WERI-Rb-1 (cell line): ENCODE results near the gene ALKBH2.
A peak's percentile ranks its signal among the peaks of the same experiment; 100 is the strongest.
"Not testable (repeated sequence)": the region's sequence is repeated elsewhere in the genome, so short reads cannot be mapped to it uniquely, and the experiment has no call there.

ENCODE experiments used
- DNase-seq: peaks from one replicate; pipeline ENCODE4 v3.0.0-alpha.2; 2020
- H3K27ac ChIP-seq: fragments of 250-450 bp; sonication (Bioruptor Pico); 2 replicates; pipeline ENCODE4 v1.5.1; 2020; ENCODE audit warnings: mild to moderate bottlenecking, moderate library complexity
- H3K27me3 ChIP-seq: fragments of 250-450 bp; sonication (Bioruptor Pico); 2 replicates; pipeline ENCODE4 v1.5.1; 2021; ENCODE audit warnings: mild to moderate bottlenecking, low read depth, moderate library complexity; ENCODE audit not compliant: insufficient read depth, severe bottlenecking
- H3K36me3 ChIP-seq: fragments of 250-450 bp; sonication (Bioruptor Pico); 2 replicates; pipeline ENCODE4 v1.5.1; 2020; ENCODE audit warnings: mild to moderate bottlenecking, moderate library complexity
- H3K4me3 ChIP-seq: 2 replicates; pipeline ENCODE4 v1.5.1; 2011; ENCODE audit warnings: low read depth, mild to moderate bottlenecking, control low read depth, low read length
- H3K9me3 ChIP-seq: fragments of 250-450 bp; sonication (Bioruptor Pico); 2 replicates; pipeline ENCODE4 v1.5.1; 2021; ENCODE audit warnings: mild to moderate bottlenecking, moderate library complexity; ENCODE audit not compliant: severe bottlenecking
- CTCF ChIP-seq: IDR thresholded peaks from 2 replicates; pipeline ENCODE4 v1.5.1; 2011; ENCODE audit warnings: low read depth, mild to moderate bottlenecking, control low read depth, inconsistent platforms, low read length

The ALKBH2 gene

GRCh38 chr12:109053382-109054123 lies 39.7 kb downstream of the ALKBH2 start:
- peak overlapping the region; percentile 76 for H3K27ac ChIP-seq
- peak; percentile 71 for DNase-seq

GRCh38 chr12:109052414-109053323 lies 40.6 kb downstream of the ALKBH2 start, which contains the start of gene USP30:
Gene USP30, plus strand, starts transcription at chr12:109052576. Its CDS starts 103 bp downstream, at chr12:109052679.
- peak; percentile 79 for DNase-seq
- H3K27ac ChIP-seq = peak within 1 kb of the TSS; percentile 76
- no peaks in the 10 kb centered on the region for H3K9me3 ChIP-seq
- peak within 1 kb of the TSS; percentile 92 for H3K4me3 ChIP-seq
- H3K27me3 ChIP-seq = no peaks in the 10 kb centered on the region
- no peak for TF ChIP-seq CTCF
- H3K36me3 ChIP-seq = no peaks in the 10 kb centered on the region

More at GRCh38 chr12:109053382-109054123, 39.7 kb downstream of the ALKBH2 start:
- peak overlapping the region; percentile 92 for H3K4me3 ChIP-seq
- no peak for TF ChIP-seq CTCF
- H3K9me3 ChIP-seq = no peaks in the 10 kb centered on the region
- H3K36me3 ChIP-seq = no peaks in the 10 kb centered on the region
- H3K27me3 ChIP-seq = no peaks in the 10 kb centered on the region

GRCh38 chr12:109052097-109052413 lies 41.2 kb downstream of the ALKBH2 start:
- no peaks in the 10 kb centered on the region for H3K27me3 ChIP-seq
- no peak for TF ChIP-seq CTCF
- DNase-seq = no peak
- H3K27ac ChIP-seq = peak overlapping the region; percentile 76
- H3K9me3 ChIP-seq = no peaks in the 10 kb centered on the region
- H3K36me3 ChIP-seq = no peaks in the 10 kb centered on the region
- peak overlapping the region; percentile 92 for H3K4me3 ChIP-seq

GRCh38 chr12:109049794-109050193 lies 43.5 kb downstream of the ALKBH2 start:
- not testable (repeated sequence) for H3K4me3 ChIP-seq, DNase-seq

GRCh38 chr12:109048706-109049105 lies 44.6 kb downstream of the ALKBH2 start:
- H3K9me3 ChIP-seq, H3K36me3 ChIP-seq, DNase-seq, H3K27me3 ChIP-seq, H3K27ac ChIP-seq, H3K4me3 ChIP-seq: not testable (repeated sequence)

More at GRCh38 chr12:109049794-109050193, 43.5 kb downstream of the ALKBH2 start:
- H3K27me3 ChIP-seq, H3K27ac ChIP-seq, H3K36me3 ChIP-seq, H3K9me3 ChIP-seq: not testable (repeated sequence)

GRCh38 chr12:109047081-109047805 lies 46.0 kb downstream of the ALKBH2 start:
- Histone ChIP-seq H3K27ac (no peak overlapping the region), H3K4me3 (no peak overlapping the region), H3K27me3 (no peaks in the 10 kb centered on the region), H3K9me3 (no peaks in the 10 kb centered on the region), H3K36me3 (no peaks in the 10 kb centered on the region)
- no peak for DNase-seq
- TF ChIP-seq CTCF = no peak
